Pancreas (tissue), 10 donors: ENCODE data around the gene SYN1. TPM values are rescaled to one million over a fixed set of nuclear protein-coding genes. Genes with fewer than 3 reads are reported as not detected.
"Not testable (repeated sequence)": the region's sequence is repeated elsewhere in the genome, so short reads cannot be mapped to it uniquely, and the experiment has no call there.

Source experiments
- ATAC-seq, 4 donors: fragments of 200-7000 bp; cut with Tn5 transposase; one replicate each; pipeline versions ENCODE4 v1.8.0 to v1.9.1; 2020; ENCODE audit warnings: mild to moderate bottlenecking in 4 of 4, moderate library complexity in 4 of 4
- DNase-seq, 6 donors: peaks; one replicate each; pipeline ENCODE4 v3.0.0-alpha.2; 2020
- FAIRE-seq: peaks from 2 replicates; lab custom pipeline; 2012; peaks lifted over from hg19 to GRCh38; lab: Jason Lieb, UNC
- H3K27ac ChIP-seq, 4 donors: fragments of 200-600 bp; sonication (generic); 1 replicate in 3 of 4; 2 replicates in 1 of 4; pipeline versions ENCODE4 v1.5.0 to v1.8.0; 2020
- H3K27me3 ChIP-seq, 4 donors: fragments of 200-600 bp; one replicate each; pipeline ENCODE4 v1.8.0; 2021
- H3K36me3 ChIP-seq, 3 donors: fragments of 200-600 bp; sonication (generic) in 1 of 3; one replicate each; pipeline versions ENCODE4 v1.5.0 to v1.8.0; 2020 to 2021
- H3K4me1 ChIP-seq, 3 donors: fragments of 200-600 bp; one replicate each; pipeline ENCODE4 v1.8.0; 2021
- H3K4me3 ChIP-seq, 4 donors: fragments of 200-600 bp; sonication (generic) in 2 of 4; one replicate each; pipeline versions ENCODE4 v1.5.0 to v1.8.0; 2020 to 2021
- H3K9me3 ChIP-seq, 4 donors: fragments of 200-600 bp; one replicate each; pipeline ENCODE4 v1.8.0; 2021
- WGBS, 2 donors: extraction: QIAGEN DNeasy Blood & Tissue Kit; methylation state at CpG; one replicate each; pipeline ENCODE4 v1.1.7; 2013; 5-methylcytosine and 5-hydroxymethylcytosine counted together
- intact Hi-C, 3 donors: fragments of 100-400 bp; cut with DNase I; formaldehyde crosslinking; loops; one replicate each; pipeline versions ENCODE4 v1.11.1 to v1.14.2; 2022
- polyA plus RNA-seq, 2 donors: library from polyadenylated mRNA; stranded (reverse); fragments of 200-250 nt; gene quantifications; one replicate each; pipeline ENCODE4 v1.2.3, GENCODE V29; 2013
- total RNA-seq, 6 donors: library from RNA; stranded (reverse); fragmentation: NEBNext Ultra II Directional in 4 of 6; extraction: Animal tissue kit (Norgen Biotek cat#: 25700) in 4 of 6; gene quantifications; one replicate each; pipeline versions ENCODE4 v1.2.1 to v1.2.4, GENCODE V29; 2021 to 2023
- TF ChIP-seq, protein P1 (sequence below), 4 donors: fragments of 200-600 bp; sonication (generic) in 3 of 4; IDR thresholded peaks; one replicate each; pipeline versions ENCODE4 v1.5.0 to v1.8.0; 2021; ENCODE audit warnings: antibody characterized with exemption in 4 of 4
- donor health status: healthy with polysubstance abuse.
- donor health status: DM: no; HTN: no; CAD: no; lungs with moderate emphysema.
- donor health status: DM: no; HTN: no; CAD: no.
- donor health status: control.
- donor health status: control.
- donor health status: Bipolar disorder and iron deficiency.
- donor health status: DM: yes; HTN: yes; CAD: no.
- donor health status: DM: no; HTN: no; CAD: no.
- donor health status: DM: no; HTN: no; CAD: no.
- donor health status: DM: yes; HTN: yes; CAD: no.

The SYN1 gene
- total and polyA plus RNA-seq, 8 donors, result 0.47 to 10.3 (median 1.5) TPM

DNA sequence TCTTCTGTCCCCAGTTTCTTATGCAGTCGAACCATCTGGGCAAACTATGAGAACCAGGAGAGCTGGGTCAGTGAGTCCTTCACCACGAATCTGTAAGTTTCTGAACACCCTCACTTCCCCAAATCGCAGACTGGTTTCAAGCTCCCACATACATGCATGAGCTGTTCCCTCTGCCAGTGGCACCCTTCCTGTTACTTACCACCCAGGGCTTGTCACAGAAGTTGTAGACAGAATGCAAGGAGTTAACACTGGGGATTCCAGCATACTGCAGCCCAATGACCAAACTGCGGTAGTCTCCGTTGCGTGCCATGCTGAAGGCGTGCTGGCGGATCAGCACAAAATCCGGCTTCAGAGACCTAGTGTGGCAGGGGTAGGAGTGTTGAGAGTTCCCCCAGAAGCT, 14.6 kb downstream of the SYN1 start:
- H3K27me3 ChIP-seq, result peaks cover 0 to 3% (median 0%) of the 10 kb centered on the region in 4 donors
- intact Hi-C loops, result no loop called here
- DNase-seq (no peak), FAIRE-seq (no peak), ATAC-seq (no peak)
- no peak overlapping the region for H3K4me3 ChIP-seq
- no peaks in the 10 kb centered on the region for H3K9me3 ChIP-seq
- no peaks in the 10 kb centered on the region for H3K4me1 ChIP-seq
- WGBS, 2 donors, result 49 to 56% methylated on average over 9 of the region's 9 CpGs
- TF ChIP-seq, protein P1, sequence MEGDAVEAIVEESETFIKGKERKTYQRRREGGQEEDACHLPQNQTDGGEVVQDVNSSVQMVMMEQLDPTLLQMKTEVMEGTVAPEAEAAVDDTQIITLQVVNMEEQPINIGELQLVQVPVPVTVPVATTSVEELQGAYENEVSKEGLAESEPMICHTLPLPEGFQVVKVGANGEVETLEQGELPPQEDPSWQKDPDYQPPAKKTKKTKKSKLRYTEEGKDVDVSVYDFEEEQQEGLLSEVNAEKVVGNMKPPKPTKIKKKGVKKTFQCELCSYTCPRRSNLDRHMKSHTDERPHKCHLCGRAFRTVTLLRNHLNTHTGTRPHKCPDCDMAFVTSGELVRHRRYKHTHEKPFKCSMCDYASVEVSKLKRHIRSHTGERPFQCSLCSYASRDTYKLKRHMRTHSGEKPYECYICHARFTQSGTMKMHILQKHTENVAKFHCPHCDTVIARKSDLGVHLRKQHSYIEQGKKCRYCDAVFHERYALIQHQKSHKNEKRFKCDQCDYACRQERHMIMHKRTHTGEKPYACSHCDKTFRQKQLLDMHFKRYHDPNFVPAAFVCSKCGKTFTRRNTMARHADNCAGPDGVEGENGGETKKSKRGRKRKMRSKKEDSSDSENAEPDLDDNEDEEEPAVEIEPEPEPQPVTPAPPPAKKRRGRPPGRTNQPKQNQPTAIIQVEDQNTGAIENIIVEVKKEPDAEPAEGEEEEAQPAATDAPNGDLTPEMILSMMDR (IDR thresholded peaks at IDR 0.05), result no peak
- no peaks in the 10 kb centered on the region for H3K36me3 ChIP-seq
- no peak overlapping the region for H3K27ac ChIP-seq

DNA sequence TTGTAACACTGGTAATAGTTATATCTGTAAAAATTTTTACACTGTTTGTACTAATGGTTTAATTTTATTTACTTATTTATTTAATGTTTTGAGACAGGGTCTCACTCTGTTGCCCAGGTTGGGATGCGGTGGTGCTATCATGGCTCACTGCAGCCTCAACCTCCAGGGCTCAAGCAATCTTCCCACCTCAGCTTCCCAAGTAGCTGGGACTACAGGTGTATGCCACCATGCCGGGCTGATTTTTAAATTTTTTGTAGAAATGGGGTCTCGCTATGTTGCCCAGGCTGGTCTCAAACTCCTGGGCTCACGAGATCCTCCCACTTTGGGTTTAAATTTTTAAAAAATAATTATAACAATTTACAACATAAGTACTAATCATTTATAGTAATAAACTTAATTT, 16.5 kb downstream of the SYN1 start:
- 87 to 94% methylated on average over 4 of the region's 4 CpGs for WGBS, 2 donors

DNA sequence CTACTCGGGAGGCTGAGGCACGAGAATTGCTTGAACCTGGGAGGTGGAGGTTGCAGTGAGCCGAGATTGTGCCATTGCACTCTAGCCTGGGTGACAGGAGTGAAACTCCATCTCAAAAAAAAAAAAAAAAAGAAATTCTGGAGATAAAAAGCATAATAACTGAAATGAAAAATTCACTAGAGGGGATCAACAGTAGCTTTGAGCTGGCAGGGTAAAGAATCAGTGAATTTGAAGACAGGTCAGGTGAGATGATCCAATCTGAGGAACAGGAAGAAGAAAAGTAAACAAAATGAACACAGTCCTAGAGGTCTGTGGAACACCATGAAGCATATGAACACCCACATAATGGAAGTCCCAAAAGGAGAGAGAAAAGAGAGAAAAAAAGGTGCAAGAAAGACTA, 22.4 kb downstream of the SYN1 start:
- intact Hi-C loops, result no loop called here
- 78 to 87% methylated on average over 3 of the region's 3 CpGs for WGBS, 2 donors
- H3K27ac ChIP-seq, result no peak overlapping the region
- H3K4me3 ChIP-seq, result no peak overlapping the region
- FAIRE-seq, result no peak
- peaks cover 0 to 10% (median 0%) of the 10 kb centered on the region in 4 donors for H3K27me3 ChIP-seq
- no peaks in the 10 kb centered on the region for H3K9me3 ChIP-seq
- no peaks in the 10 kb centered on the region for H3K36me3 ChIP-seq
- ATAC-seq, result no peak
- H3K4me1 ChIP-seq, result no peaks in the 10 kb centered on the region
- TF ChIP-seq, protein P1 (IDR thresholded peaks at IDR 0.05), result no peak
- no peak for DNase-seq

More for the DNA sequence above, 16.5 kb downstream of the SYN1 start:
- H3K27me3 ChIP-seq, result peaks cover 0 to 10% (median 1%) of the 10 kb centered on the region in 4 donors
- H3K4me1 ChIP-seq, DNase-seq, FAIRE-seq, H3K27ac ChIP-seq, H3K9me3 ChIP-seq, ATAC-seq, H3K4me3 ChIP-seq, intact Hi-C loops, H3K36me3 ChIP-seq: not testable (repeated sequence)

DNA sequence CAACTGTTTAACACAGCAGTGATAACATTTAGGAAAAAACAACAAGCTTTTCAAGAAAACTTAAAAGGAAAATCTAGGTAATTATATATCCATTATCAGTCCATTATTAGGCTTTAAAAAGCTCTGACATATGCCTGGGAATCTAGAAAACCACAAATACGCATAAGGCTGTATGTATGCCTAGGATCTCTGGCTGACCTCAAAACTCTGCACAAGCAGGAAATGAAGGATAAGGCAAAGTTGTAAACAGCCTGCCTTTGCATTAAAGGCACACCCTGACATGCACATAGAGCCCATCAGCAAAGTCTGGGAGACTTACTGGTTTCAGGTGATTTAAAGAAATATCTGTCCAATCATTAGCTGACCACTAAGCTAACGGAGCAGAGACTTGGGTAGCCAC, 23.4 kb downstream of the SYN1 start:
- no peak for ATAC-seq
- intact Hi-C loops, result no loop called here
- no peak for FAIRE-seq

DNA sequence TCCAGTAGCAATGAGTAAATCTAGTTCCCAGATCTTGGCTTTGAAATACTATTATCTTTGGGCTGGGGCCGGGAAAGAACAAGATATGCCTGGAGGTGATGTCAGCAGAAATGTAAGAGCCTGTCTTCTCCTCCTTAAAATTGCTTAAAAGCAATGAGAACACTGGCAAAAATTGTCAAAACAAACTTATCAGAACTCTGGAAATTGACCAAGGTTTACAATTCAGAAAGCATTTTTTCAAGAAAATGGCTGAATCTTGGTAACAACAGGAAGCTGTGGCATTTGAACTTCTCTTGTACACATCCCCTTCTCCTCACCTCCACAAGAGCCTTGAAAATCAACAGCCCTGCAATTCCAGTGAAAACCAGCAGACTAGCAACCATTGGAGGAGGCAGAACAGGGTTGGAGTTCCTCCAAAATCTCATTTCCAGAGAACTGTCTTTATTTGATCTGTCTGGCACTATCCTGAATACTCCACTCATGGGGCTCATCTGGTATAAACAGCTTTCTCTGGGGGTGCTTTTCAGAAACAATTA, 23.9 kb downstream of the SYN1 start:
- Histone ChIP-seq H3K27me3 (peaks cover 0 to 10% (median 0%) of the 10 kb centered on the region in 4 donors), H3K4me1 (no peaks in the 10 kb centered on the region), H3K36me3 (no peaks in the 10 kb centered on the region), H3K9me3 (no peaks in the 10 kb centered on the region), H3K27ac (no peak overlapping the region), H3K4me3 (no peak overlapping the region)
- no peak for FAIRE-seq
- intact Hi-C loops, result no loop called here
- no peak for DNase-seq
- WGBS, 2 donors, result 24 to 56% methylated on average over 1 of the region's 1 CpG
- peak in 3 of 4 donors; percentile 41 to 66 (median 43) for ATAC-seq
- TF ChIP-seq, protein P1 (IDR thresholded peaks at IDR 0.05), result no peak

More for the DNA sequence above, 23.4 kb downstream of the SYN1 start:
- WGBS, 2 donors, result 64 to 85% methylated on average over 2 of the region's 2 CpGs
- no peaks in the 10 kb centered on the region for H3K9me3 ChIP-seq
- H3K27me3 ChIP-seq, result peaks cover 0 to 10% (median 0%) of the 10 kb centered on the region in 4 donors
- H3K4me1 ChIP-seq, result no peaks in the 10 kb centered on the region
- DNase-seq, result no peak
- H3K27ac ChIP-seq, result no peak overlapping the region
- TF ChIP-seq, protein P1 (IDR thresholded peaks at IDR 0.05), result no peak
- no peaks in the 10 kb centered on the region for H3K36me3 ChIP-seq
- no peak overlapping the region for H3K4me3 ChIP-seq
